GM18507 (cell line): ENCODE data around the gene CHRNA1.

Source experiments
- DNase-seq: peaks from one replicate; pipeline ENCODE4 v3.0.0; 2011; ENCODE audit warnings: low read depth; ENCODE audit not compliant: insufficient read length; ENCODE audit errors: extremely low spot score
- FAIRE-seq: peaks from 2 replicates; lab custom pipeline; 2011; peaks lifted over from hg19 to GRCh38; lab: Jason Lieb, UNC

The CHRNA1 gene

DNA sequence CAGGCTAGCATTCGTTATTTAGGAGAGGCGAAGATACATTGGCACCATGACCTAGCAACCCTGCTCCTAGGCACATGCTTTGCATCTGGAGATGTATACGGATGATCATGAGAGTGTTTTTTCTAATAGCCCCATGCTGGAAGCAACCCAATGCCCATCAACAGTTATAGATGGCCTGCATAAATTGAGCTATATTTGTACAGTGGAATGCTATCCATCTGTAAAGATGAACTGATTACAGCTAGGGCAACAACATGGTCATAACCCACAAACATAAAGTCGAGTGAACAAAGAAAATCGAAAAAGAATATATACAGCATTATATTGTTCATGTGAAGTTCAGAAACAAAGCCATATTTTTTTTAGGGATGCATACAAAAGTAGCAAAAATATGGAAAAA is 20.6 kb upstream of the CHRNA1 start:
- FAIRE-seq = no peak

DNA sequence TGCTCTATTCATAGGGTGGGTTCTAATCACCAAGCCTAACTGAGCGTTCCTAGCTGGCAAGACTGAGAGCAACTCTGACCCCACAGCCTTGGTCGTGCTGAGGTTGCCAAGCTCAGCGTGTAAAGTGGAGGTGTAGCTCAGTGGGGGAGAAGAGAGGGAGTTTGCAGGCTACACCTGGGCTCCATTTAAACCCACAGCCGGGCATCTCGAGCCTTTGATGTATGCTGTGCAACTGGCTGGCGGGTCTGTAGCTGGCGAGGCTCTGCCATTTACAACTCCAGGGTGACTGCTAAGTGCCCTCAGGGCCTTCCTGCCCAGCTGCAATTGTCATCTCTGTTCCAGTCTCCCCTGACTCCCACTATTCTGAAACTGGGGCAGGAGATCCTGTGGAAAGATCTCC is 20.0 kb upstream of the CHRNA1 start:
- FAIRE-seq (no peak), DNase-seq (no peak)

More for the DNA sequence above, 20.6 kb upstream of the CHRNA1 start:
- no peak for DNase-seq

DNA sequence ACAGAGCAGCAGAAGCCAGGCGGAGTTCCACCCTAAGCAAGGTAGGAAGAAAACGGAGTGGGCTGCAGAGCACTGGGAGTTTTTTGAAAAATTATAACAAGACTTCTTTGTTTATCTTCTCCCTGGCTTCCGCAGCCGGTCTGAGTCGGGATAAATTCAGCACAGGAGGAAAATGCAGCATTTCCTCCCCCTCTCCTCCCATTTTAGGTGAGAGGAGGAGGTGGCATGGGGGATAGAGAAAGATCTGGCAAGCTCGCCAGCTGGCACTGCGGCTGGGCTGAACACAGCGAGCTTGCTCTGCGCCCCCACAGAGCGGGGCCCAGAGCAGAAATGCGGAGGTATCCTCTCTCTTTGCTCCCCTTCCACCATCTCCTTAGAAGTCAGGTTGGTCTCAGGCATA is 17.7 kb upstream of the CHRNA1 start:
- no peak for DNase-seq
- FAIRE-seq = no peak

DNA sequence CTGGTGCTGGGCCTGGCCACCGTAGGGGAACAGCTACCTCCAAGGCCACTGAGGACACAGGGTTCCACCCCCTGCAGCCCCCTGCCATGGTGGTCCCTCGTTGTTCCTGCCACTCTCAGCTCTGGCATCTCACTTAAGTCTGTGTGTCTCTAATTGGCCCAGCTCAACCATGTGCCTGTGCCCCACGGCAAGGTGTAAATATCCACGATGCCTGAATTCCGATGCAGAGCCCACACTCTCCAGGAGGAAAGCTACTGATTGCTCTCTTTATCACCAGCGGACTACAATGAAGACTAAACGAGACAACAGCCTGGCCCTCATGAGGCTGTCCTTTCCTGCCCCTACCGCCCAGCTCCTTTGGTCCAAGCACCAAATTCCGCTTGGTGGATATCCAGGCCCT is 17.0 kb upstream of the CHRNA1 start:
- DNase-seq = no peak
- FAIRE-seq = no peak

DNA sequence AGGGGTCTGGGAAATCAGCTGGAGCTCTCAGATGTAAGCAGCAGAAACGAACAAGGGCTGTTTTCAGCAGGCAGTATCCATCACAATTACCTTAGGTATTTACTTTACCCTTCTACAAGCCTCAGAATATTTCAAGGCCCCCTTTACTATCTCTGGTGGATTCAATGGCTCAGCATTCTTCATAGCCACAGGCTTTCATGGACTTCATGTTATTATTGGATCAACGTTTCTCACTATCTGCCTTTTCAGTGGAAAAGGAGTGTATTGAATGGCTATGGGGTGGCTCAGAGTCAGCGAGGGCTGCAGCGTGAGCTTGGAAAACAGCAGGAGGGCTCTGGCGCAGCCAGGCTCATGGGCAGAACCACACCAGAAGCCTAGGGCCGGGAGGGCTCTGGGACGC is 16.6 kb upstream of the CHRNA1 start:
- DNase-seq (no peak), FAIRE-seq (no peak)

DNA sequence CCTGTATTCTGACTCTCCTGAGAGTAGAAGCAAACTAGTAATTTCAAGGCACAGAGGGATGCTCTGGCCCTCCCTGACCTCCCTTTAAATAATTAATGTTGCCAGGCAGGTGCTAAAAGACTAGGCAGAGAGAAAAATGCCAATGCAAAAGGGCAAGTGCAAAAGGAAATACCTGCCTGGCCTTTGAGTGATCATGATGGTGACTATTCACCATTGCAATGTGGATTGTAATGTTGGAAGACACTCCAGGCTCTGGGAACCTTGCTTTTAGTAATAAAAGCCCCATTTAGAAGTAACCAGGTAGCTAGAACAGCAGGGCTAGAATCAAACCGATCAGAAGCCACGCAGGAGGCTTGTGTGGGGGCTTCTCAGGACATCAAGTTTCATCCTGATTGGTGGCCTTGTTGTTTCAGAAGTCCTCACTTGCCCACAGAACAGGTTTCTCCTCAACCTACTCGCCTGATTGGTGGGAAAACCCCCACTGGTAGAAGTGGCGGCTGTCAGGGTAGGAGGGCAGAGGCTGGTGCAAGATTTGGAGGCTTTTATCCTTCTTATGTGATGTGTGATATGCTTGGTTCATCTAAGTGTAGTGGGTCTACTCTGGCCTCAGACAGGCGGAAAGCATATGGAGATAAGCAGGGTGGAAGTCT is 16.0 kb upstream of the CHRNA1 start:
- FAIRE-seq (no peak), DNase-seq (no peak)

DNA sequence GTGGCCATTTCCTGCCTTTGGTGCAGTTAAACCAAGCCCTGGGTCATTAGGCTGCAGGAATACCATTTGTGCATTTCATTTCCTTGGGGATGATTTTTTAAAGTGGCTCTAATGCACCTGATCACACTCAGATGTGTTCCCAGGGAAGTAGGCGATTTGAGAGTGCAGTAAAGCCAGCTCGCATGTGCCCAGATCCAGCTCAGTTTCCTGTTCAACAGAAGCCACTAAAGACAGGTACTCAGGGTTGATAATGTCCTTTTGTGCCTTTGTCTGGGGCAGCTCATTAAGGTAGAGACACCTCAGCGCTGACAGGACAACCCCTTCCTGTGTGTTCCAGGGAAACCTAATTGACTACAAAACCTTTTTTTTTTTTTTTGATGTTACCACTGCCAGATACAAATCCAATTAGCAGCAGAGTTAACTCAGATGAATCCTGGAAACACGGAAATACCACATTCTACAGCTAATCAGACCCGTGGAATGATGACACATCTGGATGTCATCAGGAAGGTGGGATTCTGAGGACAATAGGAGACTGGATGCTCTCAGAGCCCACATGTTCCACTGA is 15.2 kb upstream of the CHRNA1 start:
- DNase-seq (no peak), FAIRE-seq (no peak)

DNA sequence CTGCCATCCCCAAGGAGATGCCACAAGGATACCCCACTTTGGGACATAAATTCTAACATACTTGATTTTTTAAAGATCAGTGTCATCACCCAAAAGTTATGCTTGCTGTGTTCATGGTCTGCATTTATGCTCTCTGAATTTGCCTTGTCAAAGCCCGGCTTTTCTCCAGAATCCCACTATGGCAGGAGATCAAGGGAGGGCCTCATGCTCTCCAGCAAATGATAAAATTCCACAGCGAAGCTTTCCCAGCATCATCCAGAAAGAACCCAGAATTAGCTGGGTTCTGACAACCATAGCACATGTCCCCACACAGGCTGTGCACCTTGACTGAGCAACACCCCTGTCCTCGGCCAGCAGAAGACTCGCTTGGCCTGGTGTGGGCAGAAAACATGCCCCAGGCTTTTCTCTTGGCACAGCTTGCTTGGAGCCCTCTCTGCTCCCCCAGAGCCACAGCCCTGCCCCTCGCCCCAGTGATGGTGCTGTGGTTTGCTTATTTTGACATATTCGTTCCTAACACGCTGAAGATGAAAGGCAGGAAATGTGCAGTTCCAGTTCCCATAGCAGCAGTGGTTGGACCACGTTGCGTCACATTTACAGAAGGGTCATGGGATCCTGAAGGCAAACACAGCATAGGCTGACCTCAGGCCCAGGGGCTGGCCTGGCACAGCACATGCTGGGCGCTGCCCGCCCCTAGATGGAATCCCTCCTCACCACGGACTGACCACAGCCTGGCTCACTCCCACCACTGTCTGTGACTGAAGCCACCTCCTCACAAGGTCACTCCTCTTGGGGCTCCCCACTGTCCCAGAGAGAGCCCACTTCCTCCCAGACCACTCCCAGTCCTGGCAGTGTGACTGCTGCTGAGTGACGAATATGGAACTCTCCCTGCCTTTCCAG is 14.1 kb upstream of the CHRNA1 start:
- FAIRE-seq (no peak), DNase-seq (no peak)

DNA sequence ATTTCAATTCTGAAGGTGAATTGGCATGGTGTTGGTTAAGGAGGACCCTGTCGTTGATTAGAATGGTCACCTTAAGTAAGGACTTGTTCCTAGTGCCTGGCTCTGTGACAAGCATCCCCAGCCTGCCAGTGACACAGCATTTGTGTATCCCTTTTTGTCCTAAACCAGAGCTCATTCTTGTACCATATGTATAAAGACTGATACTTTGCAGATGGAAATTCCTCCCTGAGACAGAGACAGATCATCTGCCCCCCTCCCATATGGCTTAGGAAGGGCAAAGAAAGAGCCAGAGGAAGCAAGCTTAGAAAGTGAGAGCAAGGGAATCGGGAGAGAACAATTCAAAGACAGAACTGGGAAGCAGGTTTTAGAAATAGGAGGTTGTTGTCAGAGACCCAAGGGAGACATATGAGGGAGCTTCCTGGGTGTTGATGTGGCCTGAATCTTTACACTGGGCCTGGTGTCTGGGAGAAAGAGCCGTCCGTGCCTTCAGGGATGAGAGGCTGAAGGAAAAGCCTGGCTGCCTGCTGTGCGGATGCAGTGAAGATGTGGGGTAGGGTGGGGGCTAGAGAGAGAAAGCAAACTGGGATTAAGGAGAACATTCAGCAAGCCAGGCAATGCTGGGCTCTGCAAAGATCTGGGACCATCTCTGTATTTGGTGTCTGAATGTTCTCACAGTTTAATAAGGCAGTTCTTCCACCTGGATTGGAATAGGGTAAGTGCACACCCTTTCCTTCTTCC is 13.2 kb upstream of the CHRNA1 start:
- no peak for FAIRE-seq
- DNase-seq = no peak

DNA sequence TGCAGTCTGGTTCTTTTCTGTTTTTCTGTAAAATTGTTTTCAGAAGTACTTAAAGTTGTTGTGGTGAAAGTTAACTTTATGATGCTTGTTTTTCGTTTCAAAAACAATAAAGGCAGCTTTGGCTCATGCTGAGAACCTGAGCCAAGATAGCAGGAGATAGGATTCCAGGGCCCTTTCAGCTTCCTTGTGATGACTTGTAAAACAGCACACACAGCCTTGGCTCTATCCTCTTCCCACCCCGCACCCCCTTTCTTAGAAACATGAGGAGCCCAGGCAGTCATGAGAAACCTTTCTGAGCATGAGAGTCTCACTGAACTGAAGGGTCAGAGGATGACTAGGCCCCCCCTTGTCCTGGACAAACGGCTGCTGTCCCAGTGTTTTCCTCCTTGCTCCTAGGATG is 12.4 kb upstream of the CHRNA1 start:
- DNase-seq (no peak), FAIRE-seq (no peak)

DNA sequence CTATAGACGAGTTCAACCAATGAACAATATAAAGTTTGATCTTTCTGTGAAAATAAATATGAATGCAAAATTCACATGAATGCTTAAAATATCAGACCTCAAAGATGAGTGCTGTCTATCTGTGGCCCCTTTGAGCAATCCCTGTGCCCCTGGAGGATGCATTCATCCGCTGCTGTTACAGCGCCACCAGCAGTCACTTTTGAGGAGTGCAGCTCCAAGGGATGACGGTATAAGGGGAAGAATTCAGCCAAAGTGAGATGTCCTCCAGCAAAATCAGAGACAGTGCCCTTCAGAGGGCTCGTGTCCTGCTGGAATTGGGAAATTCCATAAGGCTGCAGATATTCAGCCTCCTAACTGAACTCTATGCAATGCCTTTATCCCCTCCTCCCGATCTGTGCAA is 12.0 kb upstream of the CHRNA1 start:
- no peak for DNase-seq
- no peak for FAIRE-seq

DNA sequence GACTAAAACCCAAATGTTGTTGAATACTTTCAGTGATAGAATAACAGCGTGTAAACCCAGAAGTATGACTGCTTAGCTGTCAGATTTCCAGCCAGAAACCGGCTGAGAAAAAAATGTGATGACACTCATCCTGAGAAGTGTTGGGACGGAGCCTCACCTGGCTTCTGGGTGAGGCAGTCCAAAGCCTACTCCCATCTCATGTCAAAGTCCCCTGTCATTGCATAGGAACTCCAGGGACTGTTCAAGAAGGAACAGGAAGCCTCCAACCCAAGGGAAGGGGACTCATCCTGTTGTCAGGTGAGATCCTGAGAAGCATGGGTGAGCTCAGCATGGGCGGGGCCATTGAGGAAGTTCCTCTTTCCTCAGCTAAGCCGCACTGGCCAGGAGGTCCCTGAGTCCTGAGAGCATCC is 11.3 kb upstream of the CHRNA1 start:
- FAIRE-seq (no peak), DNase-seq (no peak)

DNA sequence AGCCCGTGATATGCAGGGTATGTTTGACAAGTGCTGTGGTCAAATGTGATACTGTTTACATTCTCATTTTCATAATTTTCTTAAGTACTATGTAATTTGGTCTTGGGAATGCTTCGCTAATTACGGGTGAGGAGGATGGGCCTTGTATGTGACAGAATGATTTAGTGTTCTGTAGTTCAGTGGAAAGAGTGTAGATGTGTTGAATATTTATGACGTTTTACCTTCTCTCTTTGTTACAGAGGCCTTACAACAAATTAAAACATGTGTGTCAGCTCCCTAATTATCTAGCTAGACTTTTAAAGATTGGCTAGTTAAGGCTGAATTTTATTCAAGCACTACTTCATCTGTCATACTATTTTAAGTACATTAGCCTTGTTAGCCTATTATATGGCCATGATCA is 10.6 kb upstream of the CHRNA1 start:
- FAIRE-seq = no peak

DNA sequence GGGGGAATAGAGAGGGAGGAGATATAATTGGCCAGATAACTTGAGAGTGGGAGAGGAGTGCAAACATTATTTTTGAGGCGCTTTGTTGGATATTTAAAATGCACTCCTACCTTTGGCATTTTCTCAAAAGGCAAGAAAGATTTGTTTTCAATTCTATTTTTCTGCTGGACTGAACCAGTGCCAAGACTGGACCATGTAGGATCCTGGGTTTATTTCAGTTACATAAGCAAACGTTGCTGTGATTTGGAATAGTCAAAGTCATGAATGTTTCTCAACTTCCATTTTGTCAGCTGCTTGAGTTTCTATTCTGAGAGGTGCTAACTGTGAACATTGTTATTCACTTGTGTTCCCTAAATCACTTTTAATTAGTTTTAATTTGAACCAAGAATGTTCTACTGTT is 8.9 kb upstream of the CHRNA1 start:
- FAIRE-seq (no peak), DNase-seq (no peak)

More for the DNA sequence above, 10.6 kb upstream of the CHRNA1 start:
- no peak for DNase-seq

DNA sequence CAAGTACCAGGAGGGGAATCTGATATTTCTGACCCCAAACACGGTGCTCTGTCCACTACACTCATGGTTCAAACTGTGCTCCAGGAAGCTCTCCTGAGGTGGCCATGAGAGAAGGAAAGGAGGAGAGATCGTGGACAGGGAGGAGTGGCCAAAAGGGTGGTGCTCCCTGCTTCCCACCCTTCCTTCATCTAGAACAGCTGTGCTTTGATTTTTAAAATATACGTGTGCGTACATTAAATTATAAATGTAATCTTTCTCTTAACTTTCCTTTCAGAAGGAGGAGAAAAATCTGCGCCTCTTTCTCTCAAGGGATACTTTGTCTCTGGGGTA is 8.2 kb upstream of the CHRNA1 start:
- DNase-seq (no peak), FAIRE-seq (no peak)

DNA sequence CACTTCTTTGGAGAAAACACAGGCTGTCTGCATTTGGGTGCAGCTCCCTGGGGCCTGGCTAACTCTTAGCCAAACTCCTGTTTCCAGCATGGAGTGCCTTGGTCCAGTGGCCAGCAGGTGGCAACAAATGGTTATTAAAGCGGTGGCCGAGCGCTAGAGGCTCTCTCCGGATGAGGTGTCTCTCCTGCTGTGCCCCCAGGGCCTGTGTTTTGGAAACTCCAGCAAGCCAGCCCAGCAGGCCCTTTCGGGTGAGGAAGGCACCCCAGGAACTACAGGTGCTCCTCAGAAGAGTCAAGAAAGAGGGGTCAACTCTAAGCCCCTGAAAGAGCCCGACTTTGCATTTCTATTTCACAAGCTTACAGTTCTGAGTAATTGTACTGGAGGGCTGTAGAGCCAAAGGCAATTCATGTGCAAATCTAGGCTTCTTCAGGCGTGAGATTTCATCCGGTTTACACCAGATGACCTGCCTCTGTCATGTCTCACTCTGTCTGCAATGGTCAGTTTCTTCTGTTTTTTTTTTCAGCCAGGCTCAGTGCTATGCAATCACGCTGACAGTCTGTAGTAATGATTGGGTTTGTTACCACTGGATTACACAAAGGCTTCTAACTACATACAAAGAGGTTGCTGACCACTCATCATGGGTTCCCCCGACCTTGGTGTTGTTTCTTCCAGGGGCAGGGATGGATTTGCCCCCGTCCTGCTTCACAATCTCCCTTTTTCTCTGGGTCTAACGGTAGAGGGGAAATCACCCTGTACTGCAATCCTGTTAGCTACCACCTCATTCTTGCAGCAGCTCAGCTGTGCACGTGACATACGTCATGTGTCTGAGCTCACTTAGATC is 7.6 kb upstream of the CHRNA1 start:
- DNase-seq (no peak), FAIRE-seq (no peak)

DNA sequence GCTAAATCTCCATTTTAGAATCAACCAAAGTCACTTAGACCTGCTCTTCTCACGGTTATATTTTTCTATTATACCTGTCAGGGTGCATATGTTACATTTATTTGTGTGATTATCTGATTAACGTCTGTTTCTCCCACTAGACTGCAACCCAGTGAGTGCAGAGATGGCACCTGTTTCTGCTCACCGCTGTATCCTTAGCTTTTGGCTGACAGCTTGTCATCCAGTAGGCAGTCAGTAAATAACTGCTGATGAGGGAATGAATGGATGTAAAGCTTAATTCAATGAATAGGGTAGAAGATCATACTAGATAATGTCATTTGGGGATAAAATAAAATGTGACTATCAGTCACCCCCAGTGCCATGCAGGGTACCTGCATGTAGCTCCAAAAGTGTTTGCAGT is 6.9 kb upstream of the CHRNA1 start:
- FAIRE-seq = no peak

DNA sequence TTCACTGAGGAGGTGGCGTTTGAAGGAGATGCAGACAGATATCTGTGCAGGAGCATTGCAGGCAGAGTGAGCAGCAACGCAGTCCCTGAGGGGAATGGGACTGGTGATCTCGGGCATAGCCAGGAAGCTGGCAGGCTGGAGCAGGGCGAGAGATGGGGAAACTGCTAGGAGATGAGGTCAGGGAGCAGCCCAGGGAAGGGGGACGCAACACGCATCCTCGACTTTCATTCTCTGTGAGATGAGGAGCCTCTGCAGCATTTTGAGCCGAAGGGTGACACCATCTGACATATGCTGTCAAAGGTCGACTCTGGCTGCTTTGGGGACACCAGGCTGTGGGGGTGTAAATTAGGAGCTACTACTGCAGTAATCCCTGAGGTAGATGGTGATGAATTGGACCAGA is 4.3 kb upstream of the CHRNA1 start:
- no peak for FAIRE-seq
- DNase-seq = no peak

More for the DNA sequence above, 6.9 kb upstream of the CHRNA1 start:
- no peak for DNase-seq

DNA sequence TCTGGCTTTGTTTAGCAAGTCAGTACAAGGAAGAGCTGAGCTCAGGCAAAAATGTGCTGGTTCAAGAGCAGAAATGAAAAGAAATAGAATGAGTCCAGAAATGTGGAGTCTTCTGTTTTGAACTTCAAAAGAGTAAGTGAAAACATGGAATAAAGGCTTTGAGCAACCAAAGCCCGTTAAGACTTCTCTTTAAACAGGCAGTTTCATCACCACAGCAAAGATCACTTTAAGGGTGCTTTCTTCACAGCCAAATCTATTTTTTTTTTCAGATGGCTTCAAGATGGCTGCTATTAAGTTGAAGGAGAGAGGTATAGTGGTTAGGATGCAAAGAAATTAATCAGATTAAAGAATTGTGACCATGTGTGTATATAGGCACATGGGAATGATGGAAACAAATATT is 2.0 kb upstream of the CHRNA1 start:
- FAIRE-seq = no peak
- no peak for DNase-seq
